NCI-H1092 treated with DMSO at 0.1 percent for 48 hours (cell line): ENCODE measurements around the gene CCDC170.
"Not testable (repeated sequence)": the region's sequence is repeated elsewhere in the genome, so short reads cannot be mapped to it uniquely, and the experiment has no call there.

Source experiments
- DNase-seq: peaks from one replicate; lab custom pipeline; 2025; lab: John Stamatoyannopoulos, UW

The CCDC170 gene

DNA sequence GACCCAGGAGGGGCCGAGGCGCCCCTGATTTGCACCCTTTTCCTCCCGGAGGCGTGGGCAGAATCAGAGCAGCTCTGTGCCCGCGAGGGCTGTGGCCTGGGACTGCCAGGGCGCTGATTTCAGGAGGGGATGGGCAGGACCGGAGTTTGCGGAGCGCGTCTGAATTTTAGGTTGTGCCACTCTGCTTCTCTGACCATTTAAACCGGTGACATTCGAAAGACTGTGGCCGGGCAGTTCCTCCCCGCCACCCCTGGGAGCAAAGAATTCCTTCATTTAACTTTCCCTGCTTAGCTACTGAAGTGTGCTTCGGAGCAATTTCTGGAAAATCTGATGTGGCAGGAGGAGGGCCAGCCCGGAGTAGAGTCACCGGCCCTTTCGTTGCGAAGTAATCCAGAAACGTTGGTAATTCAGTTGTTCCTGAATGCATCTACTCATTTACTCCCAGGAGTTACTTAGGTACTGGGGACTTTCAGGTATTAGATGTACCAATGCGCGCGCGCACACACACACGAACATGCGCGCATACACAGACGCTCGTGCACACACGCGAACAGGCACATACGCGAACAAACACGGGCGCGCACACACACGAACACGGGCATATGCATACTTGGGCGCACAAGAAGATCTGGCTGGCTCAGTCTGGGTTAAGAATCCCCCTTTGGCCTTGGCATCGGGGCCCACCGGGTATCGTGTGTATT, 568 bp downstream of the CCDC170 start:
- DNase-seq = no peak

DNA sequence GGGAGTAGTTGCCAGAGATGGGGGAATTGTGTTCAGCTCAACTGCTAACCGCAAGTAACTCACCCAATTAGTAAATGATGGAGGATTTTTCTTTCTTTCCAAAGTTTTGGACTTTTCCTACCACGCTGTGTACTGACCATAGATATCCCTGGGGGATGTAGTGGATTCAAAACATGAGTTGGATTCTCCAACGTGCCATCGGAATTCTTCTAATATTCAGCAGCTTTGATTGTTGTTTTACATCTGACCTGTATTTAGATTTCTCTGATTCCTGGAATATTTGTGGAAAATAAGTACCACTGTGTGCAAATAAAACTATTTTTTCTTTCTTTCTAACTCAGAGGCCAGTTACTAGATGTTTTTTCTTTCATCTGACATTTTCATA, 1.1 kb downstream of the CCDC170 start:
- no peak for DNase-seq

DNA sequence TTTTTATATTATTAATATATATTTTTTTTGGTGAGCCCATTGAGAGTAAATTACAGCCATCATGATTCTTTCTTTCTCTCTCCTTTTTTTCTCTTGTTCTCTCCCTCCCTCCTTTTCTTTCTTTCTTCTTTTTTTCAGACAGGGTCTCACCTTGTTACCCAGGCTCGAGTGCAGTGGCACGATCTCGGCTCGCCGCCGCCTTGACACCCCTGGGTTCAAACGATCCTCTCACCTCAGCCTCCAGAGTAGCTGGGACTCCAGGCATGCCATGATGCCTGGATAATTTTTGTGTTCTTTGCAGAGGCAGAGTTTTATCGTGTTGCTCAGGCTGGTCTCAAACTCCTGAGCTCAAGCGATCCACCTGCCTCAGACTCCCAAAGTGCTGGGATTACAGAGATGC, 1.6 kb downstream of the CCDC170 start:
- no peak for DNase-seq

DNA sequence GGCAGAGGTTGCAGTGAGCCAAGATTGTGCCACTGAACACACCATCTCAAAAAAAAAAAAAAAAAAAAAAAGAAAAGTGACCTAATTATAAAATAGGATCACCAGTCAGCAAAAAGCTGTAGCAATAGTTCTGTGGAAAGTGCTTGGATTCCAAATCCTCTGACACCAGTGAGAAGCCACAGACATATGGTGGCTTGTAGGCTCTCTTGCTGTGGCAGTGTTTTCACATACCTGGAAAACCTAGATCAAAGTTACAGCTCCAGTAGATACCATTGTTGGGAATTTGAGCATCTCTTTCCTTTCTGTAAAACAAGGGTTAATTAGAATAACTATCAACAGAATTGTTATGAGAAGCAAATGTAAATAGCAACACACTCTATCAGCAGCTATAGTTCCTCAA, 4.1 kb downstream of the CCDC170 start:
- no peak for DNase-seq

DNA sequence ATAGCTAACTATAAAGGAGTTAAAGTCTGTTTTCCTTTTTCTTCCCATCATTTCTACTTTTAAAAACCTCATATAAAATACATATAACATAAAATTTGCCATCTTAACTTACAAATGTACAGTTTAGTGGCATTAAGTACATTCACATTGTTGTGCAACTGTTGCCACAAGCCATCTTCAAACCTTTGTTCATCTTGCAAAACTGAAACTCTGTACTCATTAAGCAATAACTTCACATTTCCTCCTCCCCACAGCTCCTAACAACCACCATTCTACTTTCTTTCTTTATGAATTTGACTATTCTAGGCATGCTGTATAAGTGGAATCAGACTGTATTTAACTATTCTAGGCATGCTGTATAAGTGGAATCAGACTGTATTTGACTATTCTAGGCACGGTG, 4.5 kb downstream of the CCDC170 start:
- DNase-seq = no peak

DNA sequence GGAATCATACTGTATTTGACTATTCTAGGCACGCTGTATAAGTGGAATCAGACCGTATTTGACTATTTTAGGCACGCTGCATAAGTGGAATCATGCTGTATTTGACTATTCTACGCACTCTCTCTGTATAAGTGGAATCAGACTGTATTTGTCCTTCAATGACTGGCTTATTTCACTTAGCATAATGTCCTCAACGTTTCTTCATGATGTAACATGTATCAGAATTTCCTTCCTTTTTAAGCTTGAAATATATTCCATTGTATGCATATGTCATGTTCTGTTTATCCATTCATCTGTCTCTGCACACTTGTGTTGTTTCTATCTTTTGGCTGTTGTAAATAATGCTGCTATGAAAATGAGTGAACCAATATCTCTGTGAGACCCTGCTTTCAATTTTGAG, 5.7 kb downstream of the CCDC170 start:
- DNase-seq = no peak

DNA sequence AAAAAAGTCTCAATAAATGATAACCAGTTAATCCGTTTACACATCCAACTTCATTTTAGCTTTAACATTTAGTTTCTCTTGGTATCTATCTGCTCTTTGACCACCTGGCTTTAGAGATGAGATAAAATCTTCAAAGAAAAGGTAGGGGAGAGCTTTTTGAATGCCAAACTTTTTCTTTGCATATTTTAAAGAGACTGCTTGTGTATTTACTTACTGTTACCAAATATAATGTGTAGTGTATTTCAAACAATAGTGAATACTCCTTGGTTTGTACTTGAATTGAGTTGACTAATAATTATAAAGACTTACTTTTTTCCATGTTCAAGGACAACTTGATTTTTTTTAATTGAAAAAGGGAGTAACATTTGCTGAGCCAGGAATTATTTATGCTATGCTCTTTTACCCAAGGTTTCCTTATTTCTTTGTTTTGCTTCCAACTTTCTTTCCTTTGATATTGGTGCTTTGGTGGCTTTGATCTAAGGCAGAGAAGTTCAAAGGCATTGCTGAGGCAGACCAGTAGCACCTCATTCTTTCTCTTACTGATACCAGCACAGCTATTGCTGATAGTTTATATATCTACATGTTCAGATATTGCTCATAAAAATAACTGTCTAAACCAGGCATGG, 7.8 kb downstream of the CCDC170 start:
- no peak for DNase-seq

DNA sequence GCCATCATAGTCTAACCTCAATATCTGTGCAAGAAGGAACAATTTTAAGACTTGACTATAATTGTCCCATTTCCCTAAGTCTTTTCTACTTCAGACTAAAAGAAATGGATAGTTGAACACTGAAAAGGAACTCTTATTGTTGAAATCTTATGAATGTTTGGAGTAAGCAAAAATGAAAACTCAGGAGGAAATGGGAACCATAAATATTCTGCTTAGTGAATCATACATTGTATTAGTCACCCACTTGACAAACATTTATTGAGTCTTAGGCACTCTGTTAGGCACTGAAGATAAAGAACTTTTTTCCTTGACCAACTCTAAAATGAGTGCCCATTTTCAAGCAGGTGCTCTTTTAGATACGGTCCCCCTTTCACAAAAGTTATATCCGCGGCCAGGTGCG, 8.7 kb downstream of the CCDC170 start:
- no peak for DNase-seq

DNA sequence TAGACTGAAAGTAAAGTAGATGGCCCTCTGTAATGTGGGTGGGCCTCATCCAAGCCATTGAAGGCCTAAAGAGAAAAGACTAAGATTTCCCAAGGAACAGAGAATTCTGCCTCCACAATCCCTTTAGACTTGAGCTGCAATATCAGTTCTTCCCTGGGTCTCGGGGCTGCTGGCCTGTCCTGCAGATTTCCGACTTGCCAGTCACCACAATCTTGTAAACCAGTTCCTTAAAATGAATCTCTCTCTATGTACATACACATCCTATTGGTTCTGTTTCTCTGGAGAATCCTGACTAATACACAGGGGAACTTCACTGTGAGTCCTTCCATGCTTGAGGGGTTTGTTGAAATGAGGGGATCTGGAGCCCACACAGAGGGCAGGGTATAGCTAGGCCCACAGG, 12.9 kb downstream of the CCDC170 start:
- DNase-seq = no peak

DNA sequence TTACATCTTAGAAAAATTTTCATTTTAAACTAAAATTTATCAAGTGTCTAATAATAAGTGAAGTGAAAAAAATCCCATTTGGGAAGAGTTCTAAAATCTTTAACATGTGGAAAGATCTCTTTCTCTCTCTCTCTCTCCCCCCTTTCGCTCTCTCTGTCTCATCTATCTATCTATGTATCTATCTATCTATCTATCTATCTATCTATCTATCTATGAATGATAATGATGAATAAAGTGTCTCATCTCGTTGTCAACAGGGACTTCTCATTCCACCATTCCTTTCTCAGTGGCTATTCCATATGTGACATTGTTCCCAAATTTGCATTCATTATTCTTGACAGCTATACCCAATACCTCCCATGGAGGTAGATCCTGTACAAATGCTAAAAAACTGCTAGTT, 15.2 kb downstream of the CCDC170 start:
- no peak for DNase-seq

DNA sequence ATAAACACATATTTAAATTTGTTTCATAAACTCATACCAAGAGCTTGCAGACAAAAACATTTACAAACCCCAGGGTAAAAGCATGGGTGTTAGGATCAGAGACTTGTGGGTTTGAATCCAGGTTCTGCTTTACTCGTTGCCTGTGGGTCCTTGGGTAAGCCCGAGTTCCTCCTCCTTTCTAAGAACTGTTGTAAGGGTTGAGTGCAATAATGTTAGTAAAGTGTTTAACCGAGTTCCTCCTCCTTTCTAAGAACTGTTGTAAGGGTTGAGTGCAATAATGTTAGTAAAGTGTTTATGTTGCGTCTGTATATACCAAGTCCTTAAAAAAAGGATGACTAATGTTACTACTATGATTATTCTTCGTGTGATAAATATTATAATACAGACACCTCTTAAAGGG, 18.7 kb downstream of the CCDC170 start:
- no peak for DNase-seq

DNA sequence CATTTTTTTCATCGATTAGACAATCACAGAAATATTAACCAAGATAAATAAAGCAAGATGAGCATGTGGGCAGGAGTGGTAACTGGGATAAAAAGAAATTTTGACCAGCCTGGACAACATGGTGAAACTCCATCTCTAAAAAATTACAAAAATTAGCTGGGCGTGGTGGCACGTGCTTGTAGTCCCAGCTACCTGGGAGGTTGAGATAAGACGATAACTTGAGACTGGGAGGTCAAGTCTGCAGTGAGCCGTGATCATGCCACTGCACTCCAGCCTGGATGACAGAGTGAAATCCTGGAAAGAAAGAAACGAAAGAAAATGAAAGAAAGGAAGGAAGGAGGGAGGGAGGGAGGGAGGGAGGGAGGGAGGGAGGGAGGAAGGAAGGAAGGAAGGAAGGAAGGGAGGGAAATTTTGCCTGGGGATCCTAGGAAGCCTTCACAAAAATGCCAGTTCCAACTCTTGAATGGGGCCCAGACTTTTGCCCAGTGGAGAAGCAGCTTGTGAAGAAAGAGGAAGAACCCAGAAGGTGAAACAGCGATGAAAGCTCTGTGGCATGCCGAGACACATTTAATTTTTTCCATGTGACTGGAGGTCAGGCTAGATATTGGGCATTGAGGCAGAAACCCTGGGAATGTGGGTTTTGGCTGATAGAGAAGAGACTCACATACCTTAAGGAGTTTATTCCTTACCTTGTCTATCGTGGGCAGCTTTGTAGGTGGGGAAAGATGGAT, 20.3 kb downstream of the CCDC170 start:
- DNase-seq = no peak

DNA sequence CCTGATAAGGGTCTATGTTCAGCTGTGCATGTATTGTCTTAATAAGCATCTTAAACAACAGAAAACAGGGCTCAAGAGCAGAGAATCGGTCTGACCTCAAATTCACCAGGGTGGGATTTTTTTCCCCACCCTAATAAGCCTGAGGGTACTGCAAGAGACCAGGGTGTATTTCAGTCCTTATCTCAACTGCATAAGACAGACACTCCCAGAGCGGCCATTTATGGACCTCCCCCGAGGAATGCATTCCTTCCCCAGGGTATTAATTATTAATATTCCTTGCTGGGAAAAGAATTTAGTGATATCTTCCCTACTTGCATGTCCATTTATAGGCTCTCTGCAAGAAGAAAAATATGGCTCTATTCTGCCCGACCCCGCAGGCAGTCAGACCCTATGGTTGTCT, 25.2 kb downstream of the CCDC170 start:
- not testable (repeated sequence) for DNase-seq

DNA sequence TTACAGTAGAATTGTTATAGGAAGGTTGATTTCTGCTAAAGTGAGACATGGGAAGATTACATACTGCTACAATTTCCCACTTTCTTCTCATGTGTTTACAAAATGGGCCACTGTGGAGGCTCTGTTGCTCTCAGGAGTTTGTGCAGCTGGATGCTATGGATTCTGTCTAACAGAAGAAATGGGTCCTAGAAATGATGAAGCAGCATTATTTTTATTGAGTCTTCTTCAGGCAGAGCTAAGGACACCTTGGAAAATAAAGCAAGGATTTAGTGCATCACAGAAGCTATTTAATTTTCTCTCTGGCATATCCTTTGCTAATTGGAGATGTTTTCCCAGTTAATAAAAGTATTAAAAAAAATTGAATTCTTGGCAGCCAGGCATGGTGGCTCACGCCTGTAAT, 29.2 kb downstream of the CCDC170 start:
- DNase-seq = no peak

DNA sequence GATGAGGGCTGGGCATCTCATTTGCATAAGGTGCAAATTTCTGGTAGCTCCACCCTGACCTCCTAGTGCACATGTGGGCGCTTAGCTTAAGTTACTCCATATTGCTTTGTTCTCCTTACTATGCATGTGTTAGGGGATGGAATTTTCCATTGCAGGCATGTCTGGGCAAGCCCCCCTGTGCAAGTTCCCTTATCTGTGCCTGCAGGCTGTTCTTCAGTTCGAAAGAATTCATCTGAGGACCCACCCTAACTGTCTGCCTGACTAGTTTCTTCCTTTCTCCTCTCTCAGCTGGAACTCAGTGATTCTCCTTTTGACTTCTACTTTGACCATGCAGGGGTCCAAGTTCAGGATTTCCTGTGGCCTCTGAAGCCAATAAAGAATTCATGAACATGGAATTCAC, 30.2 kb downstream of the CCDC170 start:
- DNase-seq = no peak

DNA sequence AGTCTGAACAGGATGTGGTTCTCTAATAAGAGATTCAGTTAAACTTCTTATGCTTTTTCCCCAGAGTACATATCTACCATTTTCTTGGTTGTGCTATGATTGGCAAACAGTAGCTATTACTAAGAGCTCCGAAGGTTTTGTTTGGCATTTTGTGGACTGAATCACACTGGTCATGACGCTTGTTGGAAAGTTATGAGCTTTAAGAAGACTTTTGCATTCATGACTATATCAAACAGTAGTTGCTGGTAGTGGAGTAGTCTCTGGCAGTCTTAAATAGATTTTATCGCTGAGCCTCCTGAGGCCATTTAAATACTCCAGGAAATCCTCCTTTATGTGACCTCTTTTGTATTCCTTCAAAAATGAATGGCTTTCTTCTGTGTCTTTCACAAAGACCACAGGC, 40.8 kb downstream of the CCDC170 start:
- DNase-seq = no peak

DNA sequence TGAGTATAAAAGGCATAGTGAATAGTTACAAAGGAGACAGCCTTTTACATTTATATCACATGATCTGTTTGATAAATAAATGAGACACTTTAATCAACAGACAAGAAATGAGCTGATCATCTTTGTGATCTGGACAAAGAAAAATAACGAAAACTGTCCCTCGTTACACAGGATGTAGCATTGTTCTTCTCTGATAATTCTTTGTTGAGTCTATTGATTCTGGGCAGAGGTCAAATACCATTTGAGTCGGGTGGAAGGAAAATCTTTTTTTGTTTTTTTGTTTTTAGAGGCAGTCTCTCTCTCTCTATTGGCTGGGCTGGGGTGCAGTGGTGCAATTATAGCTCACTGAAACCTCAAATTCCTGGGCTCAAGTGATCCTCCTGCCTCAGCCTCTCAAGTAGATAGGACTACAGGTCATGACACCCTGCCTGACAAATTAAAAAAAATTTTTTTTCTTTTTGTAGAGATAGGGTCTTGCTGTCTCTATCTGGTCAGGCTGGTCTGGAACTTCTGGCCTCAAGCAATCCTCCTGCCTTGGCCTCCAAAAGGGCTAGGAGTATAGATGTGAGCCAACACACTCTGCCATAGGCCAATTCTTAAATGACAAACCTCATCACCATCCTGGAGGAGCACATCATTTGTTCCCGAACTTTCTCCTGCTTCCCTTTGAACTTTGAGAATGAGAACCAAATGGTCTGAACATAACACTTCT, 41.8 kb downstream of the CCDC170 start:
- DNase-seq = no peak

DNA sequence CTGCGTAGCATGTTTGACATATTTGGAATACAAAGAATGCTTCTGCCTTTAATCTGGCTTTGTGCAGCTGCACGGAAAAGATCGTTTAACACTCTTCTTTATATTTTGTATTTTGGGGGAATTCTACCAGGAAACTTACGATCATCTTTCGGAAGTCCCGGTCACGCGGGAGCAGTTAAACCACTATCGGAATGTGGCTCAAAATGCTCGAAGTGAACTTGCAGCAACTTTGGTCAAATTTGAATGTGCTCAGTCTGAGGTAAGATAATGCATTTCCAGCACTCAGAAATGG, 42.3 kb downstream of the CCDC170 start:
- no peak for DNase-seq

DNA sequence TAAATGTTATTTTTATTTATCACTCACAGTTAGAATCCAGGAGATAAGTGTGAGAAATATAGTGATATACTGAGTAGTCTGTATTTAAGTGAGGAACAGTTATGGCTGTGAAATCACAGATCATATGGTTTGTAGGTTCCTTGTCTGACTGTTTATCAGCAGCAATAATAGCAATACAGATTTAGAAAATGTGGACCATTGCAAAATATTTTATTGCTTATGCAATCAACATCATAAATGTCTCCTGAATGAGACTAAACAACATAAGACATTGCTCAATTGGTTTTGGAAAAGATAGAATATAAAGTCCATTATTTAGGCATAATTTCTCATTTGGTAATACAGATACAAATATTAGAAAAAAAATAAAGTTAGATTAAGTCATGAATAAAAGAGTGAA, 43.7 kb downstream of the CCDC170 start:
- no peak for DNase-seq

DNA sequence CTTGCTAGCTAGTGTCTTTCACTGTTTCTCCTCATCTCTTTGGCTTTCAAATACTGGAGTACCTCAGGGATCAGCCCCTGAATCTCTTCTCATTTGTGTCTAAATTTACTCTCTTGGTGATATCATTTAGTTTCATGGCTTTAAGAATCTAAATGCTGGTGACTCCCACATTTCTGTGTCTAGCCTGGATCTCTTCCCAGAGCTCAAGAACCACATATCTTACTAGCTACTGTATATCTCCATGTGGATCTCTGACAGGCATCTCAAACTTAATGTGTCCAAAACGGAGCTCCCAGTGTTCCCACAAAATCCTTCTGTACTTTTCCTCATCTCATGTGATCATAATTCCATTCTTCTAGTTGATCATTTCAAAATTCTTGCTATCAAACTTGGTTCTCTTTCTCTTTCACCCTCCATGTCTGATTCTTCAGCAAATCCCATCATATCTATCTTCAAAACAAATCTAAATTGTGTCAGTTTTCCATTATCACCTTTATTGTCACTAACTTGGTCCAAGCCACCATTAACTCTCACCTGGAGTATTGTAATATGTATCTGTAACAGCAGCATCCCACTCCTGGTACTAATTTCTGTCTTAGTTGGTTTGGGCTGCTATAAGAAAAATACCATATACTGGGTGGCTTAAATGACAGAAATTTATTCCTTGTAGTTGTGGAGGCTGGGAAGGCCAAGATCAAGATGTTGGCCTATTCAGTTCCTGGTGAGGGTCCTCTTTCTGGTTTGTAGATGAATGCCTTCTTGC, 45.9 kb downstream of the CCDC170 start:
- no peak for DNase-seq

DNA sequence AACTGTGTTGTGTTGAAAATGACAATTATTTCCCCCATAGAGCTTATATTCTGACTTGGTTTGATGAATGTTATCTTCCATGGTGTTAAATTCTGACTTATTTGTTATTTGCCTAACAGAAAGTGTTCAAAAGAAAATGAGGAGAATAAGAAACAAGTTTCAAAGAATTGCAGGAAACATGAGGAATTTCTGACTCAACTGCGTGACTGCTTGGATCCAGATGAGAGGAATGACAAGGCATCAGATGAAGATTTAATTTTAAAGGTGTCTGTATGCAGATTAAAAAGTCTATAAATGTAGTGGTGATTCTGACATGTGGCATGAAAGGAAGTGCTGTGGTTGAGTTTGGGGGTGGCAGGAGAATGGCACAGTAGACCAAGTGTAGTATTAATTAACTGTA, 50.6 kb downstream of the CCDC170 start:
- no peak for DNase-seq

DNA sequence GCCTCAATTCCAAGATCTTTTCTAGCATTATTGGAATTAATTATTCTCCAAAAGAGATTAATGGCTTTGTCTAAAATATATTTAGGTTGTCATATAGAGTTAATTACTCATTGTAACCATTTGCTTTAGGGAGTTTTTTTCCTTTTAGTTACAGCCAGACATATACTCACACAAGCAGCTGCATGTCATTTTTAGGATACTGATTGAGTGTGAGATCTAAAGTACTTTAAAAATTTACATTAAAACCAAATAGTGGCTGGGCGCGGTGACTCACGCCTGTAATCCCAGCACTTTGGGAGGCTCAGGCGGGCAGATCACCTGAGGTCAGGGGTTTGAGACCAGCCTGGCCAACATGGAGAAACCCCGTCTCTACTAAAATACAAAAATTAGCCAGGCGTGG, 51.1 kb downstream of the CCDC170 start:
- DNase-seq = not testable (repeated sequence)
